GM12875 (cell line): ENCODE results near the gene AKAP13.

Source experiments
- H3K4me3 ChIP-seq: one replicate; pipeline ENCODE4 v1.5.1; 2011; ENCODE audit warnings: low read depth, low read length, control low read depth
- CTCF ChIP-seq: IDR thresholded peaks from 2 replicates; pipeline ENCODE4 v1.5.1; 2011; ENCODE audit warnings: low read depth, mild to moderate bottlenecking, control low read depth, inconsistent platforms, low read length, moderate library complexity, borderline replicate concordance; ENCODE audit not compliant: insufficient read depth

Gene AKAP13

GRCh38 chr15:85761635-85762034 is 381.2 kb downstream of the AKAP13 start:
- TF ChIP-seq CTCF: no peak
- no peak overlapping the region for H3K4me3 ChIP-seq

- TF ChIP-seq CTCF: no peak
Observed at GRCh38 chr15:85762039-85762755, 381.8 kb downstream of the AKAP13 start.

GRCh38 chr15:85762756-85763127 is 382.3 kb downstream of the AKAP13 start:
- TF ChIP-seq CTCF: no peak
- no peak overlapping the region for H3K4me3 ChIP-seq

More at GRCh38 chr15:85762039-85762755, 381.8 kb downstream of the AKAP13 start:
- no peak overlapping the region for H3K4me3 ChIP-seq

GRCh38 chr15:85763157-85763556 is 382.8 kb downstream of the AKAP13 start:
- no peak for TF ChIP-seq CTCF
- no peak overlapping the region for H3K4me3 ChIP-seq

GRCh38 chr15:85763673-85764633 is 383.6 kb downstream of the AKAP13 start:
- no peak for TF ChIP-seq CTCF
- no peak overlapping the region for H3K4me3 ChIP-seq

- no peak overlapping the region for H3K4me3 ChIP-seq
- no peak for TF ChIP-seq CTCF
Observed at GRCh38 chr15:85764649-85765277, 384.4 kb downstream of the AKAP13 start.
